MG63 (cell line): ENCODE data around the gene ADAMTS12. TPM values are rescaled to one million over a fixed set of nuclear protein-coding genes. Genes with fewer than 3 reads are reported as not detected.

Experiments used
- DNase-seq: peaks from one replicate; pipeline ENCODE4 v3.0.0-alpha.2; 2020
- H3K27me3 ChIP-seq: fragments of 250-450 bp; sonication (Bioruptor Pico); 2 replicates; pipeline ENCODE4 v1.5.1; 2020; ENCODE audit warnings: mild to moderate bottlenecking, moderate library complexity
- H3K36me3 ChIP-seq: fragments of 250-450 bp; sonication (Bioruptor Pico); 2 replicates; pipeline ENCODE4 v1.5.1; 2020; ENCODE audit warnings: mild to moderate bottlenecking, moderate library complexity
- H3K4me3 ChIP-seq: fragments of 250-450 bp; sonication (Bioruptor Pico); 2 replicates; pipeline ENCODE4 v1.5.1; 2020; ENCODE audit warnings: mild to moderate bottlenecking, moderate library complexity
- H3K9me3 ChIP-seq: fragments of 250-450 bp; sonication (Bioruptor Pico); 2 replicates; pipeline ENCODE4 v1.5.1; 2020; ENCODE audit warnings: mild to moderate bottlenecking, moderate library complexity
- total RNA-seq: library from RNA; depleted of rRNA; stranded (reverse); fragments of >200 nt; shearing (Covaris generic); gene quantifications from 2 replicates; pipeline ENCODE4 v1.2.3, GENCODE V29; 2014; ENCODE audit warnings: low replicate concordance

The ADAMTS12 gene
- total RNA-seq, 1 experiment from 2014 or later = 11.8 TPM

DNA sequence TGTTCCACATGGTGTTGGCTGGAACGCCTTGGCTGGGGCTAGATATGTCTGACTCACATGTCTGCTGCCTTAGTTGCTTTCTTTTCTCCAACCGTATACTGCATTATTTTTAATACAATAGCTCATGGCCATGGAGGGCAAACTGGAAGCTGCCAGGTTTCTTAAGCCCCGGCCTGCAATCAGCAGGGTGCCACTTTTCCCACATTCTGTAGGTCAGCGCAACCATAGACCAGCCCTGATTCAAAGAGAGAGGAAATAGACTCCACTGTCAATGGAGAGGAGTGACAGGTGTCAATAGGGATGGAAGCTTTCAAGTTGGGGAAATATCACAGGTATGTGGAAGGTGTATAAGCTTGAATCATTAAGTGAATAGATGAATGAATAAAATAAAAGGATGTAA is 390.5 kb downstream of the ADAMTS12 start:
- H3K27me3 ChIP-seq = no peaks in the 10 kb centered on the region
- H3K36me3 ChIP-seq = no peaks in the 10 kb centered on the region
- DNase-seq = no peak
- H3K9me3 ChIP-seq = no peaks in the 10 kb centered on the region
- H3K4me3 ChIP-seq = no peak overlapping the region

DNA sequence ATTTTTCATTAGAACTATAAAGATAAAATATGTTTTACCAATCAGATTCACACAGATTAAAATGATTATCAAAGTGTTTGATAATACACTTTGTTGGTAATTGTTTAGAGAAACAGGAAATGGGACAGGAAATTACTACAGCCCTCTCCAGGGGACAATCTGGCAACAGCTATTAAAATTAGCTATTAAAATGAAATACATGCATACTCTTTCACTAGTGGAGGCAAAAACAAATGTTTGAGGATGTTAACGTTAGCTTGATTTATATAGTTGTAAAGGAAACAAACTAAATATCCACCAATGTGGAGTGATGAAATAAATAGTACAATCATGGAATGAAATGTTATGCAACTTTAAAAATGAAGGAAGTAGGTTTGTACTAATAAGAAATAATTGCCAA is 397.3 kb downstream of the ADAMTS12 start:
- Histone ChIP-seq H3K9me3 (no peaks in the 10 kb centered on the region; the same call in 1 of the 2 replicates), H3K4me3 (no peak overlapping the region)
- DNase-seq = no peak

DNA sequence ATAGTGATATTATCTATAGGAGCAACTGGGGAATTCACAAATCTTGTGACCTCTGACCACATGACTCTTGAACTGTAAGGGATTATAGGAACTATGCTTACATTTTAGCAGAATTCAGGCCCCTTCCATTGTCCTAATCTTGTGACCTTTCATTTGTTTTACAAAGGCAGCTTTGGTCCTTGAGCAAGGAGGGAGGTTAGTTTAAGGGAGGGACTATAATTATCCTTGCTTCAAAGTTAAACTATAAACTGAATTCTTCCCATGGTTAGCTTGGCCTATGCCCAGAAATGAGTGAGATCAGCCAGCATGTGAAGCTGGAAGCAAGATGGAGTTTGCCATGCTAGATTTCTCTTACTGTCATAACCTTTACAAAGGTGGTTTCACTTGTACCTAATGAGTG is 399.8 kb downstream of the ADAMTS12 start:
- no peaks in the 10 kb centered on the region for H3K36me3 ChIP-seq
- H3K9me3 ChIP-seq = no peaks in the 10 kb centered on the region; the same call in 1 of the 2 replicates
- H3K27me3 ChIP-seq = no peaks in the 10 kb centered on the region; the same call in 1 of the 2 replicates
- H3K4me3 ChIP-seq = no peak overlapping the region
- no peak for DNase-seq

More for the DNA sequence above, 397.3 kb downstream of the ADAMTS12 start:
- no peaks in the 10 kb centered on the region for H3K36me3 ChIP-seq
- no peaks in the 10 kb centered on the region; the same call in 1 of the 2 replicates for H3K27me3 ChIP-seq

DNA sequence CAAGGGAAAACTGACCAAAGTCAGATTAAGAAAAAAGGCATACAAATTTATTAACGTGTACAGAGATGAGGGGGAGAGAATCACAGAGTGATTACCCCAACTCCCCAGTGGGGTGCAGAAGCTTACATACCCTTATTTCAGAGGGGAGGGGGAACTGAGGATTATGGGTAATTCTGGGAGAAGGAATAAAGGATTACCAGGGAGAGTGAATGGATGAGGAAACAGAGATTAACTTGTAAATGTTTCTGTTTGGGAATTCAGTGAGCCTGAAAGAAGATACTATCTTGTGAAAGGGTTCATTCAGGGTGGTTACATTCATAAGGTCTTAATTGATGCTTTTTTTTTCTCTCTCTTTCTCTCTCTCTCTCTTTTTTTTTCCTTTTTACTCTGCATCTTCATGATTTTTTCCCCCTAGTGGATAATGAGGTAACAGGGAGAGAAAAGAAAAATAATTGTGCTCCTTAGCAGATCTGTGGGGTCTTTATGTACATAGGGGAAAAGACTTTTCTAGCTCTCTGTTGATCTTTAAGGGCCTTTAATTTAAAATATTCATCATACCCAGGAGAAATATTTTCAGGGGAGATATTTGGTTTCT is 401.6 kb downstream of the ADAMTS12 start:
- H3K9me3 ChIP-seq = no peaks in the 10 kb centered on the region; the same call in 1 of the 2 replicates
- no peak overlapping the region for H3K4me3 ChIP-seq
- no peaks in the 10 kb centered on the region for H3K36me3 ChIP-seq
- no peak for DNase-seq
- no peaks in the 10 kb centered on the region; the same call in 1 of the 2 replicates for H3K27me3 ChIP-seq

DNA sequence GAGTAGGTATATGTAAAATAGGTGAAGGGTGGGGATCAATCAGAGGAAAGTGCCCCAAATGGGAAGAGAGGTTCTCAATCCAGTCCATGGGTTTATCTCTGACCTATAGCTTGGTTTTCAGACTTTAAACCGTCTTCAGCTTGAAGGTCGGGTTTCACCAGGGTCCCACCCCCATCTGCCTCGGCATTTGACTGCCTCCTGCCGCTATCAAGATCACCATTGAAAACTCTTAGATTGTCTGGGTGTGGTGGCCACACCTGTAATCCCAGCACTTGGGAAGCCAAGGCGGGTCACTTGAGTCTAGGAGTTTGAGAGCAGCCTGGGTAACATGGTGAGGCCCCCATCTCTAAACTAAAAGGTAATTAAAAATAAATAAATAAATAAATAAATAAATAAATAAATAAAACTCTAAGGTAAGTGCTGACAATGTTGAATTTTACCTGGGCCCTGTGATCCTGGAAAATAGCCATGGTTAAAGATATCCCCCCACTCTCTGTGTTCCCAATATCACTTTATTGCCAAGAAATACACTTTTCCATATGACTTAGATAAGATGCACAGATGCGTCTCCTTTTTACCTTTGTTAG is 402.2 kb downstream of the ADAMTS12 start:
- H3K4me3 ChIP-seq = no peak overlapping the region
- no peaks in the 10 kb centered on the region; the same call in 1 of the 2 replicates for H3K27me3 ChIP-seq
- DNase-seq = no peak
- no peaks in the 10 kb centered on the region; the same call in 1 of the 2 replicates for H3K9me3 ChIP-seq
- no peaks in the 10 kb centered on the region for H3K36me3 ChIP-seq

DNA sequence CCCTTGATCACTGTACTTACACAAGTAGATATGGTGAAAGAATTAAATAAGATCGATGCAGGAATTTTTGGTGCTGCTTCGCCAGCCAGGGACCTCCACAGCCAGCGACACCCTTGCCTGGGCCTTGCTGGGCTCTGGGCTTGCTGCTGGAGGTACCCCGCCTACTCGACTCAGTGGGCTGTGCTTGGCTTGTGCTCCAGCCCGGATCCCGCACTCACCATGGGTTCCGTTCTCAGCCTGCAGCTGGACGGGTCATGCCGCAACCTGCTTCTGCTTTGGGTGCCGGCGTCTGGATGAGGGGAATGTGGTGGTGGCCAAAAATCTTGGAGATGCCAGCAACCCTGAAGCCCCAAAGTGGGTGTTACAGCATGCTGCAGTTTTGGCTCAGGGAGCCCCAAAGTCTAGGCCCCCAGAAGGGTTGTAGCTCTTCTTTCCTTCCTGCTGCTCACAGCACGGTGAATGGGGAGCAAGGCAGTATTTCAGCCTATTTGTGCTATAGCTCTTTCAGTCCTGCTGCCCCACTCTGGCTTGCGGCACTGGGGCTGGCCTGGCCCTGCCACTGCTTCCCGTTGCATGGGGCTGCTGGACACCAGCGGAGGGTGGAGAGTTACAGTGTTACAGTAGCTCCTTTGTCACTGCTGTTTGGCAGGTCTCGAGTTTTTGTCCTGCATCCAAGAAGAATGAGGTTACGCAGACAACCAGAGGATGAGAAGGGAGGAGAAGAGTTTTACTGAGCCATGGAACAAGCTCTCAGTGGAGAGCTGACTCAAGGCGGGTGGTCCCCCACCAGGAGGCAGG is 403.0 kb downstream of the ADAMTS12 start:
- DNase-seq = no peak
- Histone ChIP-seq H3K36me3 (no peaks in the 10 kb centered on the region), H3K4me3 (no peak overlapping the region), H3K27me3 (no peaks in the 10 kb centered on the region), H3K9me3 (no peaks in the 10 kb centered on the region; the same call in 1 of the 2 replicates)

DNA sequence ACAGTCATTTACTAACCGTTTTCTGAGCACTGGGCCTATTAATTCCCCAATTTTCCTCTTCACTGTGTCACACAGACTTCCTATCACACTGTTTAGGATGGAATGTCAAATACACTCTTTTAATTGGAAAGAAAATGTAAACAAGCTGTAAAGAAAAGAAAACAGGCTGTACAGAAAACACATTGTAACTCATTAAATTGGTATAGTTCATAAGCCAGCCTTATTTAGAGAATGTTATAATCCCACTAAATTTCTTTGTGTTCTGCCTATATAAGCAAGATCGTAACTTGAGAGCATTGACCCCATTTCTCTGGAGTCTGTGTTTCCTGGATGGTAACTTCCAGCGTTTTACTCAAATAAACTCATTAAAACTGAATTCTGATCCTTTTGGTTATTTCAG is 404.6 kb downstream of the ADAMTS12 start:
- Histone ChIP-seq H3K27me3 (no peaks in the 10 kb centered on the region), H3K36me3 (no peaks in the 10 kb centered on the region; the same call in none of the 2 replicates), H3K9me3 (no peaks in the 10 kb centered on the region; the same call in 1 of the 2 replicates), H3K4me3 (no peak overlapping the region)
- DNase-seq = no peak

DNA sequence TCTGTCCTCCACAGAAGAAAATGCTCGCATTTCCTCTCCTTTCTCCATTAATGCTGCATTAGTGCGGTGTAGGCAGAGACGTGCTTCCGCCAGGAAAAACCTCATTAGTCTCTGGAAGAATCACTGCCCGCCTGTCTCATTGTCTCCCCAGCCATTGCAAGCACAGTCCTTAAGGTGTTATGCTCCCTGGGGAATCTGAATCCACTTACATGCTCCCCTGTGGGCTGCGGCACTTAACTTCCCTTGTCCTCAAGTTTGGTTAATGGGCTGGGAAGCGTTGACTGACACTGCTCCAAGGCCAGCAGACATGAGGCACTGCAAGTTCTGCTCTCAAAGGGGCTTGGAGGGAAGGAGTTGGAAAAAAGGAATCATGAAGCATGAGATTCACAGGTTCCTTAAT is 409.5 kb downstream of the ADAMTS12 start:
- no peaks in the 10 kb centered on the region for H3K27me3 ChIP-seq
- no peak for DNase-seq
- no peaks in the 10 kb centered on the region for H3K9me3 ChIP-seq
- H3K4me3 ChIP-seq = no peak overlapping the region
- H3K36me3 ChIP-seq = peaks cover 27% of the 10 kb centered on the region

DNA sequence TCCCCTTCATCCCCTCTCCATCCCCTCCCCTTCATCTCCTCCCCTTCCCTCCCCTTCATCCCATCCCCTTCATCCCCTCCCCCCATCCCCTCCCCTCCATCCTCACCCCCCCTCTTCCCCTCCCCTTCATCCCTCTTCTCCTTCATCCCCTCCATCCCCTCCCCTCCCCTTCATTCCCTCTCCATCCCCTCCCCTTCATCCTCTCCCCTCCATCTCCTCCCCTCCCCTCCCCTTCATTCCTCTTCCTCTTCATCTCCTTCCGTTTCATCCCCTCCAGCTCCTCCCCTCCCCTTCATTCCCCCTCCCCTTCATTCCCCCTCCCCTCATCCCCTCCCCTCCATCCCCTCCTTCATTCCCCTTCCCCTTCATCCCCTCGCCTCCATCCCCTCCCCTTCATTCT is 410.9 kb downstream of the ADAMTS12 start:
- H3K27me3 ChIP-seq = no peaks in the 10 kb centered on the region
- peaks cover 42% of the 10 kb centered on the region for H3K36me3 ChIP-seq
- DNase-seq = no peak
- H3K9me3 ChIP-seq = no peaks in the 10 kb centered on the region
- H3K4me3 ChIP-seq = no peak overlapping the region

DNA sequence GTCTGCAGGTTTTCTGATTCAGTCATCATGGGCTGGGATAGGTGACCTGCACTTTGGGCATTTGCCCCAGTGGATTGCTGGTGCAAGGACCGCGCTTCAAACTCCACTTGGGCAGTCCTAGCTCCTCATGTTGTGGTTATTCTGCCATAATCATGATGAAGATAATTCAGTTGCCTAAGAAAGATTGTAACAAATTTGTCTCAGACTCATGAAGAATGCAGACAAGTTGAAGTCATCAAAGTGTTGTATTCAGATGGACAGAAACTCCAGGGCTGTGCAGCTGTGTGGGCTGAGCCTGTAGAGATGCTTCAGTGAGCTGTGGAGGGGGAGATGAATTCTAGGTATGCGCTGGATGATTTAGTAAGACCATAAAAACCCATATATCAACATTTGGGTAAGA is 412.5 kb downstream of the ADAMTS12 start:
- no peaks in the 10 kb centered on the region for H3K27me3 ChIP-seq
- H3K36me3 ChIP-seq = peaks cover 58% of the 10 kb centered on the region
- H3K4me3 ChIP-seq = no peak overlapping the region
- DNase-seq = no peak
- no peaks in the 10 kb centered on the region; the same call in 1 of the 2 replicates for H3K9me3 ChIP-seq

DNA sequence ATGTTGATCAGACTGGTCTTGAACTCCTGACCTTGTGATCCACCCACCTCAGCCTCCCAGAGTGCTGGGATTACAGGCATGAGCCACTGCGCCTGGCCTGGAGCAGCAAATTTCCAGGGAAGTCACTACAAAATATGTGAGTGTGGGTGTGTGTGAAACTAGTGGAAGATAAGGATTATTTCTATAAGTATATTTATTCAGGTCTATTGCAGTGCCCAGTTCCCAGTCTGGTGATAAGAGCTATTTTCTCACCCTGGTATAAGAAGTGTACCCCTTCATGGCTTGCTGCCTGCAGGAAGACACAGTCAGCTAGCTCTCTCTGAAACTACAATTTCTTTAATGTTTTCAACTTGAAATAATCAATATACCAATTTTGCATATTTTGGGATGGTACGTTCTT is 414.0 kb downstream of the ADAMTS12 start:
- Histone ChIP-seq H3K27me3 (no peaks in the 10 kb centered on the region), H3K9me3 (no peaks in the 10 kb centered on the region; the same call in 1 of the 2 replicates), H3K4me3 (no peak overlapping the region), H3K36me3 (peaks cover 73% of the 10 kb centered on the region)
- DNase-seq = no peak

DNA sequence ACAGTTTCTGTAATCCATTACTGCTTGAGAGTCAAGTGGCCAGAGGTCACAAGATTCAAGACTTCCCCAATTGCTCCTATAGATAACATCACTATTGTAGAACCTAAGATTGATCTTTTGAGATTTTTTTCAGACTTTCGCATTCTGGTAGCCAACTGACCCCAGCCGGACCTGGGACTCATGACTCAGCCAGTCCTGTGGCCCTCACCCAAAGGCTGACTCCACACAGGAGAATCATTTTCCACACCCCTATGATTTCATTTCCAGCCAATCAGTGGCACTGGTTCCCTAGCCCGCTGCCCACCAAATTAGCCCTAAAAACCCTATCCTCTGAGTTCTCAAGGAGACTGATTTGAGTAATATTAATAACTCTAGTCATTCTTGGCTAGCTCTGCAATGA is 414.8 kb downstream of the ADAMTS12 start:
- H3K27me3 ChIP-seq = no peaks in the 10 kb centered on the region
- DNase-seq = peak; percentile 61
- peaks cover 81% of the 10 kb centered on the region for H3K36me3 ChIP-seq
- H3K4me3 ChIP-seq = no peak overlapping the region
- H3K9me3 ChIP-seq = no peaks in the 10 kb centered on the region; the same call in 1 of the 2 replicates

DNA sequence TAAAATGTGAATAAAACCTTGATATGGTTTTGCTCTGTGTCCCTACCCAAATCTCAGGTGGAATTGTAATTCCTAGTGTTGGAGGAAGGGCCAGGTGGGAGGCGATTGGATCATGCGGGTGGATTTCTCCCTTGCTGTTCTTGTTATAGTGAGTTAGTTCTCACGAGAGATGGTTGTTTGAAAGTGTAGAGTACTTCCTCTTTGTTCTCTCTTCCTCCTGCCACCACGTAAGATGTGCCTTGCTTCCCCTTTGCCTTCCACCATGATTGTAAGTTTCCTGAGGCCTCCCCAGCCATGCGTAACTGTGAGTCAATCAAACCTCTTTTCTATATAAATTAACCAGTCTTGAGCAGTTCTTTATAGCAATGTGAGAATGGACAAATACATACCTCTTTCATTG is 416.1 kb downstream of the ADAMTS12 start:
- no peak for DNase-seq
- H3K4me3 ChIP-seq = no peak overlapping the region
- no peaks in the 10 kb centered on the region for H3K27me3 ChIP-seq
- H3K36me3 ChIP-seq = peaks cover 92% of the 10 kb centered on the region
- no peaks in the 10 kb centered on the region; the same call in 1 of the 2 replicates for H3K9me3 ChIP-seq

DNA sequence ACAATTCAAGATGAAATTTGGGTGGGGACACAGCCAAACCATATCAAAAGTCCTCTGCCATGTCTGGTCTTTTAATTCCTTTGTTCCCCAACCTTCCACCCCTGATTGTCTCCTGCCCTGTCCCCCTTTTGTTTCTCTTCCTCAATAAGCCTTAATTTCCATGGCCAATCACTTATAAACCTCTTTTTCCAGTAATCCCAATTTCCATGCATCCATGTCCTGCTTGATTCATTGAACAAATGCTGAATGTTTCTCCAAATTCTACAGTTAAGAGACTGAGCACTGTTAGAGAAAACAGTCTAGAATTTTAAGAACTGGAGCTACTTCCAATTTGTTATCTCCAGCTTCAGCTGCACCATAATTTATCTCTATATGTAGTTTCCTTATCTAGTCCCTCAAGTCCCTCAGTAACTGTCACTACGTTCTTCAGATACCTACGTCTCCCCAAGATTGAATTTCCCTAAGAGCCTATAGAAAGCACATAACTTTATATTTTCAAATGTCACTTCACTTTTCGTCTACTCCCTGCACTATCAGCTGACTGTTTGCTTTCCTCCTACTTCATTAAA is 416.8 kb downstream of the ADAMTS12 start:
- Histone ChIP-seq H3K9me3 (no peaks in the 10 kb centered on the region; the same call in 1 of the 2 replicates), H3K27me3 (no peaks in the 10 kb centered on the region), H3K36me3 (peaks cover 97% of the 10 kb centered on the region), H3K4me3 (no peak overlapping the region)
- DNase-seq = no peak

DNA sequence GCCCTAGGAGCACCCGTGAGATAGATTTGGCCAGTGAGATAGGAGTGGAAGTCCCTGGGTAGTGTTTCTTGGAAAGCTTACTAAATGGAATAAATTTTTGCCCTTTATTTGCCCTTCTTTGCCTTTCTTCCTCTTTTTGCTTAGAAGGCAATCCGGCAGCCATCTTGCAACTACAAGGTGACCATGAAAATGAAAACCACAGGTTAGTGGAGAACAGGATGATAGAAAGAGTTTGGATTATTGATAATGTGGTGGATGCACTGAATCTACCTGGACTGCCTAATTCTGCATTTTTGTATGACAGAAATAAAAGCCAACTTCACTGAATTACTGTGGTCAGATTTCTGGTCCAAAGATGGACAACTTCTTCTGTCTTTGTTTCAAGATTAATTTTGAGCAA is 417.8 kb downstream of the ADAMTS12 start:
- DNase-seq = no peak
- Histone ChIP-seq H3K36me3 (peaks cover 97% of the 10 kb centered on the region), H3K27me3 (no peaks in the 10 kb centered on the region), H3K4me3 (no peak overlapping the region), H3K9me3 (no peaks in the 10 kb centered on the region; the same call in 1 of the 2 replicates)
